CD14-positive monocyte (primary cell): Measurements from ENCODE around the gene FNDC5. TPM values are rescaled to one million over a fixed set of nuclear protein-coding genes. Genes with fewer than 3 reads are reported as not detected.

Experiments used
- DNase-seq, 3 donors: peaks; one replicate each; pipeline ENCODE4 v3.0.0-alpha.2; 2011 to 2022
- H2AFZ ChIP-seq: 2 replicates; pipeline ENCODE4 v1.6.0; 2012; ENCODE audit warnings: mild to moderate bottlenecking, low read depth, low read length, inconsistent platforms; ENCODE audit not compliant: insufficient read depth, poor library complexity, severe bottlenecking
- H3K27ac ChIP-seq, 2 donors: 1 replicate in 1 of 2; 2 replicates in 1 of 2; pipeline ENCODE4 v1.5.1; 2012 to 2013; ENCODE audit warnings: low read length in 2 of 2, control low read depth in 1 of 2, inconsistent platforms in 1 of 2, low read depth in 1 of 2, mild to moderate bottlenecking in 1 of 2
- H3K27me3 ChIP-seq, 2 donors: one replicate each; pipeline versions ENCODE4 v1.6.0 to v1.6.1; 2011 to 2013; ENCODE audit warnings: low read length in 2 of 2; ENCODE audit not compliant: control insufficient read depth in 2 of 2, insufficient read depth in 2 of 2
- H3K36me3 ChIP-seq, 2 donors: replicated peaks in 1 of 2; 1 replicate in 1 of 2; 2 replicates in 1 of 2; pipeline versions ENCODE4 v1.5.1 to v1.6.1; 2012 to 2013; ENCODE audit warnings: low read length in 2 of 2, control low read depth in 1 of 2, inconsistent platforms in 1 of 2, mild to moderate bottlenecking in 1 of 2; ENCODE audit not compliant: insufficient read depth in 2 of 2, control insufficient read depth in 1 of 2
- H3K4me1 ChIP-seq, 2 donors: 1 replicate in 1 of 2; 2 replicates in 1 of 2; pipeline versions ENCODE4 v1.5.1 to v1.6.1; 2012 to 2013; ENCODE audit warnings: low read length in 2 of 2, control low read depth in 1 of 2, inconsistent platforms in 1 of 2, mild to moderate bottlenecking in 1 of 2, moderate library complexity in 1 of 2; ENCODE audit not compliant: insufficient read depth in 2 of 2, control insufficient read depth in 1 of 2
- H3K4me2 ChIP-seq: replicated peaks from 2 replicates; pipeline ENCODE3; 2012; ENCODE audit warnings: low read length, moderate library complexity, mild to moderate bottlenecking; ENCODE audit not compliant: poor library complexity, severe bottlenecking; ENCODE audit errors: extremely low read depth
- H3K4me3 ChIP-seq, 3 experiments: fragments of 200-600 bp in 1 of 3; sonication (generic) in 1 of 3; replicated peaks in 1 of 3; 1 replicate in 2 of 3; 2 replicates in 1 of 3; pipeline ENCODE4 v1.5.1; 2011 to 2013; ENCODE audit warnings: low read length in 3 of 3, mild to moderate bottlenecking in 3 of 3, control low read depth in 2 of 3, low read depth in 2 of 3, inconsistent platforms in 1 of 3, moderate library complexity in 1 of 3
- H3K79me2 ChIP-seq: 2 replicates; pipeline ENCODE4 v1.6.0; 2012; ENCODE audit warnings: mild to moderate bottlenecking, control low read depth, inconsistent platforms, low read length, moderate library complexity; ENCODE audit not compliant: insufficient read depth
- H3K9ac ChIP-seq: 2 replicates; pipeline ENCODE4 v1.6.0; 2017; ENCODE audit warnings: low read length, mild to moderate bottlenecking; ENCODE audit not compliant: insufficient read depth, poor library complexity, severe bottlenecking
- H3K9me3 ChIP-seq, 2 donors: replicated peaks in 1 of 2; 1 replicate in 1 of 2; 2 replicates in 1 of 2; pipeline versions ENCODE4 v1.5.1 to v1.6.1; 2012 to 2013; ENCODE audit warnings: low read length in 2 of 2, control low read depth in 1 of 2; ENCODE audit not compliant: control insufficient read depth in 1 of 2, insufficient read depth in 1 of 2
- H4K20me1 ChIP-seq: 2 replicates; pipeline ENCODE4 v1.6.0; 2012; ENCODE audit warnings: mild to moderate bottlenecking, low read length, control low read depth, moderate library complexity; ENCODE audit not compliant: insufficient read depth
- H3K27ac Mint-ChIP-seq, 7 donors: one replicate each; pipeline ENCODE4 v1.8.0; 2020; ENCODE audit warnings: mild to moderate bottlenecking in 7 of 7, mixed read lengths in 7 of 7, moderate library complexity in 6 of 7, inconsistent platforms in 2 of 7
- H3K27me3 Mint-ChIP-seq, 3 donors: one replicate each; pipeline ENCODE4 v1.8.0; 2021 to 2022; ENCODE audit warnings: low read depth in 3 of 3, mild to moderate bottlenecking in 3 of 3, mixed read lengths in 3 of 3, moderate library complexity in 3 of 3, inconsistent platforms in 1 of 3
- H3K36me3 Mint-ChIP-seq, 2 donors: one replicate each; pipeline ENCODE4 v1.8.0; 2020; ENCODE audit warnings: mixed read lengths in 2 of 2, inconsistent platforms in 1 of 2, mild to moderate bottlenecking in 1 of 2
- H3K4me1 Mint-ChIP-seq: one replicate; pipeline ENCODE4 v1.8.0; 2020; ENCODE audit warnings: mild to moderate bottlenecking, mixed read lengths
- H3K4me3 Mint-ChIP-seq, 2 donors: one replicate each; pipeline ENCODE4 v1.8.0; 2020; ENCODE audit warnings: mild to moderate bottlenecking in 2 of 2, mixed read lengths in 2 of 2, moderate library complexity in 1 of 2
- H3K9me3 Mint-ChIP-seq, 7 donors: one replicate each; pipeline ENCODE4 v1.8.0; 2020 to 2022; ENCODE audit warnings: mixed read lengths in 7 of 7, mild to moderate bottlenecking in 6 of 7, moderate library complexity in 6 of 7, inconsistent platforms in 2 of 7
- CTCF ChIP-seq: fragments of 200-600 bp; IDR thresholded peaks from one replicate; pipeline ENCODE4 v1.8.0; 2022; ENCODE audit warnings: antibody characterized with exemption, mild to moderate bottlenecking
- WGBS: methylation state at CpG from one replicate; pipeline ENCODE4 v1.1.5; 2013; ENCODE audit warnings: missing lambda C conversion rate; ENCODE audit not compliant: insufficient coverage; 5-methylcytosine and 5-hydroxymethylcytosine counted together
- intact Hi-C, 2 donors: fragments of 100-400 bp; cut with micrococcal nuclease; formaldehyde crosslinking; loops; one replicate each; pipeline versions ENCODE4 v1.15.0 to v1.15.1; 2023
- polyA plus RNA-seq, 3 donors: library from polyadenylated mRNA; depleted of rRNA in 1 of 3; unstranded in 2 of 3; stranded (reverse) in 1 of 3; fragments of 300-500 nt in 2 of 3; fragments of >200 nt in 1 of 3; fragmentation: Illumina TruSeq in 2 of 3; gene quantifications; 1 replicate in 2 of 3; 2 replicates in 1 of 3; pipeline ENCODE4 v1.2.3, GENCODE V29; 2012 to 2021

The FNDC5 gene
- polyA plus RNA-seq, 3 donors = not detected

DNA sequence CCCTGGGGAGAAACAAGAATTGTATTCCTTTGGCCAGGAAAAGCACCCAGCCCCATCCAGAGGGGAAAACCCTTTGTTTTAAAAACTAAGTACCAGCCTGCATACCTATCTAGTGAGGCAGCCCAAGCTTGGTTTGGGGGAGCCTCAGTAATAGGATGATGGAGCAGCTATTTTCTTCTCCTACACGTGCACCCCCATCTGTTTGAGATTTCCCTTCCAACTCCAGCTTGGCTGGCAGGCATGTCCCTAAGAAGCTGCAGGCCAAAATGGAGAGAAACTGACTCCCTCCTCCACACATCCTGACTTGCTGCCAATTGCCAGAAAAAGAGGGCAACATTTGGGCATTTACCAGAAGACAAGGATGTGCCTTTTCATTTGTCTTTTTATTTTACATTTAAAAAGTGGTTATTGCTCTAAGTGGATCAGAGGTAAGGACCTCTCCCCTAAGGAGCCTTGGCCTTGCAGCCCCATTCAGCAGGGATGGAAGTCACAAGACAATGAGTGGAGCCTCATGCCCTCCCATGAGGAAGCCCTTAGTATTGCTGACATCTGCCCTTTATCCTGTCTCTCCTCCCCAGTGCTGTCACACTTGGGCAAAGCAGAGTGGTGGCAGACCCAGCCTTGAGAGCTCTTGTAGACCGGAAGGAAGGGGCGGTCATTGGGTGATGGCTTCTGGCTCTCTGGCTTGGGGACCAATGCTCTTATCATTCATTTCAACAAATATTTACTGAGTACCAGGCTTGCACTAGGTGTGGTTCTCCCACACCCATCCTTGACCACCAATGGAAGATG lies 8.6 kb downstream of the FNDC5 start:
- intact Hi-C loops = no loop called here
- H3K27ac ChIP-seq = no peak overlapping the region
- H3K4me1 ChIP-seq = no peaks in the 10 kb centered on the region
- Mint-ChIP-seq H3K9me3 (peaks cover 0 to 2% (median 0%) of the 10 kb centered on the region in 7 donors), H3K4me1 (no peaks in the 10 kb centered on the region), H3K27me3 (peaks cover 0 to 2% (median 0%) of the 10 kb centered on the region in 3 donors), H3K36me3 (peaks cover 49 to 50% of the 10 kb centered on the region in 2 donors), H3K27ac (peak overlapping the region in 1 of 7 donors; percentile 22), H3K4me3 (no peak overlapping the region)
- H3K9ac ChIP-seq = no peak overlapping the region
- H3K79me2 ChIP-seq = no peaks in the 10 kb centered on the region
- no peak overlapping the region for H3K4me2 ChIP-seq
- TF ChIP-seq CTCF = no peak
- no peak overlapping the region for H2AFZ ChIP-seq
- no peaks in the 10 kb centered on the region for H3K27me3 ChIP-seq
- H3K9me3 ChIP-seq = no peaks in the 10 kb centered on the region
- no peaks in the 10 kb centered on the region for H4K20me1 ChIP-seq
- DNase-seq = no peak
- H3K36me3 ChIP-seq = peaks cover 28 to 68% of the 10 kb centered on the region in 2 donors
- no peak overlapping the region for H3K4me3 ChIP-seq
- whole genome bisulfite sequencing = 100% methylated on average over 1 of the region's 3 CpGs

DNA sequence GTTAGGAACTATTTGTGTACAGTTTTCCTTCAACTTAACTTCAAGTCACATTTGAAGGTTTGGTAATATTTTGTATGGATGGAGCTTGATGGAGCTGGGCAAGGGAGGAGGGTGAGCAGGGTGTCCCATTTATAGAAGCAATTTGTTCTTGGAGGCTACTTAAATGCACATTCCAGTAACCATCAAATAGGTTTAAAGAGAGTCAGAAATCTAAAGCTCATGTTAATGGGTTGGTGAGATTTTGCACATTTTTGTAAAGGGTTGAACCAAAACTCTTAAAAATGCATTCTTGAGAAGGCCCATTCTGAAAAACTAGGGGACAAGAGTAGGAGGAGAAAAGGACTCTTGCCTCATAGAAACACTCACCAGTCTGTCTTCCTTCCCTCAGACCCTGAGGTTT lies 10.1 kb downstream of the FNDC5 start:
- no peaks in the 10 kb centered on the region for H3K79me2 ChIP-seq
- no peak overlapping the region for H3K4me3 Mint-ChIP-seq
- no peak overlapping the region for H3K4me3 ChIP-seq
- H3K4me2 ChIP-seq = no peak overlapping the region
- H3K27me3 ChIP-seq = no peaks in the 10 kb centered on the region
- no peaks in the 10 kb centered on the region for H3K9me3 ChIP-seq
- peaks cover 41 to 84% of the 10 kb centered on the region in 2 donors for H3K36me3 ChIP-seq
- H3K9me3 Mint-ChIP-seq = peaks cover 0 to 2% (median 0%) of the 10 kb centered on the region in 7 donors
- H3K9ac ChIP-seq = no peak overlapping the region
- H3K4me1 ChIP-seq = no peaks in the 10 kb centered on the region
- no peak overlapping the region for H2AFZ ChIP-seq
- no peaks in the 10 kb centered on the region for H3K27me3 Mint-ChIP-seq
- H3K4me1 Mint-ChIP-seq = no peaks in the 10 kb centered on the region
- TF ChIP-seq CTCF = no peak
- no peak overlapping the region for H3K27ac Mint-ChIP-seq
- no peak overlapping the region for H3K27ac ChIP-seq
- no peaks in the 10 kb centered on the region for H4K20me1 ChIP-seq
- peaks cover 58 to 65% of the 10 kb centered on the region in 2 donors for H3K36me3 Mint-ChIP-seq
- intact Hi-C loops = no loop called here
- no peak for DNase-seq
